Loucy (cell line): ENCODE data around the gene HLF.

Experiments used
- H2AFZ ChIP-seq: fragments of 200-600 bp; sonication (generic); 2 replicates; pipeline ENCODE4 v1.6.0; 2016; ENCODE audit warnings: antibody characterized with exemption, mild to moderate bottlenecking, low read length, moderate library complexity
- H3F3A ChIP-seq: fragments of 200-600 bp; 2 replicates; pipeline ENCODE4 v1.6.0; 2016; ENCODE audit warnings: antibody characterized with exemption, low read depth, mild to moderate bottlenecking
- H3K27me3 ChIP-seq: fragments of 200-600 bp; sonication (generic); 2 replicates; pipeline ENCODE4 v1.6.1; 2014; ENCODE audit warnings: low read length, mild to moderate bottlenecking; ENCODE audit not compliant: insufficient read depth, poor library complexity, severe bottlenecking
- H3K36me3 ChIP-seq: fragments of 200-600 bp; sonication (generic); 2 replicates; pipeline ENCODE4 v1.6.1; 2016; ENCODE audit warnings: low read length; ENCODE audit not compliant: insufficient read depth
- H3K4me1 ChIP-seq: fragments of 200-600 bp; sonication (generic); 2 replicates; pipeline ENCODE4 v1.5.1; 2014; ENCODE audit warnings: low read length, mild to moderate bottlenecking; ENCODE audit not compliant: insufficient read depth, poor library complexity, severe bottlenecking
- H3K4me2 ChIP-seq: fragments of 200-600 bp; sonication (generic); 2 replicates; pipeline ENCODE4 v1.6.0; 2014; ENCODE audit warnings: antibody characterized with exemption, low read length, low read depth, mild to moderate bottlenecking; ENCODE audit not compliant: poor library complexity, severe bottlenecking
- H3K4me3 ChIP-seq: fragments of 200-600 bp; sonication (generic); 2 replicates; pipeline ENCODE4 v1.5.1; 2014; ENCODE audit warnings: low read length, mild to moderate bottlenecking, mixed read lengths; ENCODE audit not compliant: poor library complexity, severe bottlenecking
- H3K79me2 ChIP-seq: fragments of 200-600 bp; sonication (generic); 2 replicates; pipeline ENCODE4 v1.6.1; 2014; ENCODE audit warnings: low read length; ENCODE audit not compliant: insufficient read depth
- H3K9ac ChIP-seq: fragments of 200-600 bp; sonication (generic); 2 replicates; pipeline ENCODE4 v1.6.0; 2014; ENCODE audit warnings: mild to moderate bottlenecking, low read depth, low read length, moderate library complexity; ENCODE audit not compliant: poor library complexity, severe bottlenecking
- H3K9me2 ChIP-seq: fragments of 200-600 bp; sonication (generic); replicated peaks from 2 replicates; pipeline ENCODE4 v1.6.1; 2016; ENCODE audit warnings: low read depth, low read length, mixed read lengths
- H3K9me3 ChIP-seq: fragments of 200-600 bp; sonication (generic); 2 replicates; pipeline ENCODE4 v1.6.1; 2014; ENCODE audit warnings: mild to moderate bottlenecking, antibody characterized with exemption, low read length, low read depth; ENCODE audit not compliant: insufficient read depth
- H4K20me1 ChIP-seq: fragments of 200-600 bp; sonication (generic); 2 replicates; pipeline ENCODE4 v1.6.0; 2014; ENCODE audit warnings: antibody characterized with exemption, low read length, mild to moderate bottlenecking; ENCODE audit not compliant: insufficient read depth, poor library complexity, severe bottlenecking
- CTCF ChIP-seq: fragments of 200-600 bp; sonication (generic); conservative IDR thresholded peaks from 2 replicates; pipeline ENCODE4 v1.5.1; 2014; ENCODE audit warnings: mild to moderate bottlenecking, antibody characterized with exemption, low read length
- EZH2phosphoT487 ChIP-seq: fragments of 200-600 bp; IDR thresholded peaks from 2 replicates; pipeline ENCODE4 v1.6.1; 2018; ENCODE audit warnings: antibody characterized with exemption, mild to moderate bottlenecking, moderate library complexity, borderline replicate concordance

HLF gene

GRCh38 chr17:55332296-55333041 lies 67.7 kb downstream of the HLF start:
- Histone ChIP-seq H3K36me3 (no peaks in the 10 kb centered on the region), H3F3A (no peaks in the 10 kb centered on the region), H3K4me1 (no peaks in the 10 kb centered on the region), H3K4me3 (no peak overlapping the region), H3K9ac (no peak overlapping the region), H3K79me2 (no peaks in the 10 kb centered on the region), H3K9me3 (no peaks in the 10 kb centered on the region), H4K20me1 (no peaks in the 10 kb centered on the region), H3K27me3 (no peaks in the 10 kb centered on the region), H2AFZ (no peak overlapping the region), H3K9me2 (no peaks in the 10 kb centered on the region), H3K4me2 (no peak overlapping the region)
- TF ChIP-seq EZH2phosphoT487 (no peak), CTCF (no peak)

GRCh38 chr17:55334285-55334684 lies 69.5 kb downstream of the HLF start:
- Histone ChIP-seq H3K9me2 (no peaks in the 10 kb centered on the region), H3K9me3 (no peaks in the 10 kb centered on the region), H3K36me3 (no peaks in the 10 kb centered on the region), H3K79me2 (no peaks in the 10 kb centered on the region), H4K20me1 (no peaks in the 10 kb centered on the region), H3K27me3 (no peaks in the 10 kb centered on the region), H3K4me1 (no peaks in the 10 kb centered on the region), H3K9ac (no peak overlapping the region), H2AFZ (no peak overlapping the region), H3K4me3 (no peak overlapping the region), H3K4me2 (no peak overlapping the region), H3F3A (no peaks in the 10 kb centered on the region)
- TF ChIP-seq EZH2phosphoT487 (no peak), CTCF (no peak)

GRCh38 chr17:55334881-55335540 lies 70.3 kb downstream of the HLF start:
- H3K27me3 ChIP-seq, result no peaks in the 10 kb centered on the region
- H3K4me3 ChIP-seq, result no peak overlapping the region
- H3K9me2 ChIP-seq, result no peaks in the 10 kb centered on the region
- H3K79me2 ChIP-seq, result no peaks in the 10 kb centered on the region
- no peak overlapping the region for H3K9ac ChIP-seq
- H3K36me3 ChIP-seq, result no peaks in the 10 kb centered on the region
- H3F3A ChIP-seq, result no peaks in the 10 kb centered on the region
- H3K4me2 ChIP-seq, result no peak overlapping the region
- no peaks in the 10 kb centered on the region for H3K9me3 ChIP-seq
- no peak for TF ChIP-seq CTCF
- no peak for TF ChIP-seq EZH2phosphoT487
- no peaks in the 10 kb centered on the region for H3K4me1 ChIP-seq
- no peak overlapping the region for H2AFZ ChIP-seq
- no peaks in the 10 kb centered on the region for H4K20me1 ChIP-seq
